Prostate gland (tissue), 2 donors: ENCODE data around the gene SCD.
"Not testable (repeated sequence)": the region's sequence is repeated elsewhere in the genome, so short reads cannot be mapped to it uniquely, and the experiment has no call there.

ENCODE experiments used
- CTCF ChIP-seq, 4 experiments: fragments of 200-600 bp in 2 of 4; fragments of 450-650 bp in 2 of 4; sonication (generic) in 2 of 4; IDR thresholded peaks; 1 replicate in 3 of 4; 2 replicates in 1 of 4; pipeline ENCODE4 v1.5.1; 2016 to 2019; ENCODE audit warnings: antibody characterized with exemption in 4 of 4, mild to moderate bottlenecking in 2 of 4, moderate library complexity in 2 of 4
- POLR2A ChIP-seq: fragments of 450-650 bp; IDR thresholded peaks from one replicate; pipeline ENCODE4 v1.6.1; 2016; ENCODE audit warnings: antibody characterized with exemption, mild to moderate bottlenecking
- POLR2AphosphoS5 ChIP-seq: sonication (generic); formaldehyde crosslinking; IDR thresholded peaks from one replicate; pipeline ENCODE4 v1.6.1; 2017; ENCODE audit warnings: antibody characterized with exemption

- TF ChIP-seq CTCF (IDR thresholded peaks at IDR 0.05); POLR2A; POLR2AphosphoS5: not testable (repeated sequence)
These were observed 29.6 kb downstream of the SCD start for GRCh38 chr10:100376656-100377055.
